HepG2 (cell line): ENCODE measurements around the gene PNKD. TPM values are rescaled to one million over a fixed set of nuclear protein-coding genes. Genes with fewer than 3 reads are reported as not detected.

Experiments
- EP300 ChIP-seq, 3 experiments: sonication (generic) in 1 of 3; formaldehyde crosslinking in 1 of 3; IDR thresholded peaks; 2 replicates each; pipeline versions ENCODE4 v1.5.1 to v1.6.1; 2011 to 2020; ENCODE audit warnings: low read depth in 2 of 3, low read length in 2 of 3, borderline replicate concordance in 1 of 3, improper control_type of control experiment in 1 of 3, mild to moderate bottlenecking in 1 of 3, missing genetic modification reagents in 1 of 3, moderate library complexity in 1 of 3
- HMG20B ChIP-seq: conservative IDR thresholded peaks from 2 replicates; pipeline ENCODE4 v1.6.1; 2016; ENCODE audit warnings: missing genetic modification reagents, missing compliant biosample characterization
- KLF6 ChIP-seq: IDR thresholded peaks from 2 replicates; pipeline ENCODE4 v1.8.0; 2016; ENCODE audit warnings: missing biosample characterization, missing genetic modification reagents
- LCORL ChIP-seq, 2 experiments: fragments of 450-650 bp in 1 of 2; sonication (generic) in 1 of 2; formaldehyde crosslinking in 1 of 2; IDR thresholded peaks; 2 replicates each; pipeline versions ENCODE4 v1.5.0 to v1.6.1; 2017 to 2020; ENCODE audit warnings: antibody characterized with exemption in 1 of 2, missing genetic modification reagents in 1 of 2
- MED1 ChIP-seq: sonication (generic); formaldehyde crosslinking; IDR thresholded peaks from 2 replicates; pipeline ENCODE4 v1.4.0; 2020; ENCODE audit warnings: missing genetic modification reagents
- NR2C2 ChIP-seq: sonication (generic); formaldehyde crosslinking; IDR thresholded peaks from 2 replicates; pipeline ENCODE4 v1.4.0; 2020; ENCODE audit warnings: missing genetic modification reagents, mild to moderate bottlenecking, moderate library complexity, borderline replicate concordance
- POLR2AphosphoS2 ChIP-seq: IDR thresholded peaks from 2 replicates; pipeline ENCODE4 v1.6.1; 2011; ENCODE audit warnings: low read depth, low read length, improper control_type of control experiment
- PRPF4 ChIP-seq: fragments of 200-400 bp; formaldehyde crosslinking; IDR thresholded peaks from 2 replicates; pipeline ENCODE4 v1.6.1; 2016; ENCODE audit warnings: low read length, low read depth; ENCODE audit not compliant: poor library complexity, severe bottlenecking
- SOX13 ChIP-seq, 3 experiments: fragments of 450-650 bp in 1 of 3; sonication (generic) in 1 of 3; formaldehyde crosslinking in 1 of 3; IDR thresholded peaks in 2 of 3; conservative IDR thresholded peaks in 1 of 3; 2 replicates each; pipeline versions ENCODE4 v1.5.0 to v1.6.1; 2016 to 2020; ENCODE audit warnings: antibody characterized with exemption in 1 of 3, mild to moderate bottlenecking in 1 of 3, missing compliant biosample characterization in 1 of 3, missing genetic modification reagents in 1 of 3, moderate library complexity in 1 of 3
- TRIM24 ChIP-seq: sonication (generic); formaldehyde crosslinking; IDR thresholded peaks from 2 replicates; pipeline ENCODE4 v1.8.0; 2022; ENCODE audit warnings: mild to moderate bottlenecking, missing genetic modification reagents
- ZNF207 ChIP-seq: fragments of 450-650 bp; IDR thresholded peaks from 2 replicates; pipeline ENCODE4 v1.6.1; 2016; ENCODE audit warnings: antibody characterized with exemption, borderline replicate concordance
- polyA plus RNA-seq, 8 experiments: library from polyadenylated mRNA; depleted of rRNA in 3 of 8; stranded (reverse) in 7 of 8; unstranded in 1 of 8; fragments of >200 nt; fragmentation: Illumina TruSeq in 4 of 8; extraction: Trizol in 4 of 8; gene quantifications; 2 replicates each; pipeline versions ENCODE4 v1.2.1 to v1.2.3, GENCODE V29; 2011 to 2016; ENCODE audit warnings: low read depth in 4 of 8, missing spikeins in 1 of 8, mixed read lengths in 1 of 8; ENCODE audit not compliant: insufficient read depth in 1 of 8
- total RNA-seq, 5 experiments: library from RNA; depleted of rRNA; stranded (reverse); fragments of >200 nt; fragmentation: Illumina TruSeq; extraction: Trizol; gene quantifications; 2 replicates each; pipeline ENCODE4 v1.2.3, GENCODE V29; 2016; ENCODE audit warnings: low read depth in 1 of 5
- TF ChIP-seq, protein P1 (sequence below): sonication (generic); formaldehyde crosslinking; IDR thresholded peaks from 2 replicates; pipeline ENCODE4 v1.5.0; 2020; ENCODE audit warnings: missing genetic modification reagents
- TF ChIP-seq, protein P2 (sequence below): sonication (generic); formaldehyde crosslinking; IDR thresholded peaks from 2 replicates; pipeline ENCODE4 v1.5.0; 2020; ENCODE audit warnings: mild to moderate bottlenecking, missing genetic modification reagents
- TF ChIP-seq, protein P3 (sequence below): sonication (generic); formaldehyde crosslinking; IDR thresholded peaks from 2 replicates; pipeline ENCODE4 v1.4.0; 2020; ENCODE audit warnings: mild to moderate bottlenecking, missing genetic modification reagents
- TF ChIP-seq, protein P4 (sequence below): sonication (generic); formaldehyde crosslinking; conservative IDR thresholded peaks from 2 replicates; pipeline ENCODE4 v1.4.0; 2020; ENCODE audit warnings: missing genetic modification reagents

Gene PNKD
- total and polyA plus RNA-seq, 2 of the 13 experiments (the other 11 are each of a cell fraction or from before 2014, with no cell fraction given): 55.9 to 80.4 TPM

DNA sequence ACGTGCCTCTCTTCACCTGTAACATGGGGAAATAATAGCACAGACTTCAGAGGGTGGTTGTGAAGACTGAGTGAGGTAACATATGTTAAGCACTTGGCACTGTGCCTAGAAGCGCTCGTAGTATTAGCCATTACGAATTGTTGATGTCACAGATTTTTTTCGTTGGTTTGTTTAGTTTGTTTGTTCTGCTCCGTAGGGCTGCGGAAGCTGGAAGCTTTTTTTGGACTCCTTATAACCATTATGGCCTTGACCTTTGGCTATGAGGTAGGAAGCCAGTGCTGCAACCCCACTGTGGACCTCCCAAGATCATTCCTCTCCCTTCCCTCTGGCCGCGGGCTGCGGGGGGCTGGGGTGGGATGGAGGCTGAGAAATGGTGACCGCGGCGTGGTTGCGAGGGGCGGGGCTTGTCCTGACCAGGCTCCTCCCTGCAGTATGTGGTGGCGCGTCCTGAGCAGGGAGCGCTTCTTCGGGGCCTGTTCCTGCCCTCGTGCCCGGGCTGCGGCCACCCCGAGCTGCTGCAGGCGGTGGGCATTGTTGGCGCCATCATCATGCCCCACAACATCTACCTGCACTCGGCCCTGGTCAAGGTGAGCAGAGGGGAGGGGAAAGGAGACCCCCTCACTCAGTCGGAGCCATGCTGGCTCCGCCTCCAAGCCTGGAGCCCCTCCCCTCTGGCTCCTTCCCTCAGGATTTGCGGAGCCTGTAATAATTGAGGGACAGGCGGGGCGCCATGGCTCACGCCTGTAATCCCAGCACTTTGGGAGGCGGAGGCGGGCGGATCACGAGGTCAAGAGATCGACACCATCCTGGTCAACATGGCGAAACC lies 117.3 kb downstream of the PNKD start (continued):
- TF ChIP-seq, protein P1, sequence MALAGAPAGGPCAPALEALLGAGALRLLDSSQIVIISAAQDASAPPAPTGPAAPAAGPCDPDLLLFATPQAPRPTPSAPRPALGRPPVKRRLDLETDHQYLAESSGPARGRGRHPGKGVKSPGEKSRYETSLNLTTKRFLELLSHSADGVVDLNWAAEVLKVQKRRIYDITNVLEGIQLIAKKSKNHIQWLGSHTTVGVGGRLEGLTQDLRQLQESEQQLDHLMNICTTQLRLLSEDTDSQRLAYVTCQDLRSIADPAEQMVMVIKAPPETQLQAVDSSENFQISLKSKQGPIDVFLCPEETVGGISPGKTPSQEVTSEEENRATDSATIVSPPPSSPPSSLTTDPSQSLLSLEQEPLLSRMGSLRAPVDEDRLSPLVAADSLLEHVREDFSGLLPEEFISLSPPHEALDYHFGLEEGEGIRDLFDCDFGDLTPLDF (CRISPR knock-in tag): no peak
- TF ChIP-seq EP300 (IDR thresholded peaks at IDR 0.05; ENCODE audit: low read depth in 2 of 2, low read length in 2 of 2) (peak in 1 of 2 experiments; percentile 70; a peak in 2 of 4 replicates), EP300 (CRISPR knock-in tag; IDR thresholded peaks at IDR 0.05; ENCODE audit: borderline replicate concordance) (no peak; the same call in 1 of the 2 replicates), MED1 (CRISPR knock-in tag) (peak; percentile 73), PRPF4 (no peak), LCORL (IDR thresholded peaks at IDR 0.05) (no peak), LCORL (CRISPR knock-in tag; IDR thresholded peaks at IDR 0.05) (peak; percentile 65; the same call in 1 of the 2 replicates), POLR2AphosphoS2 (no peak), TRIM24 (CRISPR knock-in tag) (no peak), NR2C2 (peak; percentile 83), HMG20B (CRISPR knock-in tag) (no peak), ZNF207 (no peak), SOX13 (IDR thresholded peaks at IDR 0.05) (0 out of 2 replicates have a peak, but pooled peaks have one; percentile 30), SOX13 (CRISPR knock-in tag; conservative IDR thresholded peaks at IDR 0.05 in 1 of 2, IDR thresholded peaks at IDR 0.05 in 1 of 2) (peak in 1 of 2 experiments; percentile 24; a peak in 1 of 4 replicates), KLF6 (CRISPR knock-in tag) (no peak)
- TF ChIP-seq, protein P2, sequence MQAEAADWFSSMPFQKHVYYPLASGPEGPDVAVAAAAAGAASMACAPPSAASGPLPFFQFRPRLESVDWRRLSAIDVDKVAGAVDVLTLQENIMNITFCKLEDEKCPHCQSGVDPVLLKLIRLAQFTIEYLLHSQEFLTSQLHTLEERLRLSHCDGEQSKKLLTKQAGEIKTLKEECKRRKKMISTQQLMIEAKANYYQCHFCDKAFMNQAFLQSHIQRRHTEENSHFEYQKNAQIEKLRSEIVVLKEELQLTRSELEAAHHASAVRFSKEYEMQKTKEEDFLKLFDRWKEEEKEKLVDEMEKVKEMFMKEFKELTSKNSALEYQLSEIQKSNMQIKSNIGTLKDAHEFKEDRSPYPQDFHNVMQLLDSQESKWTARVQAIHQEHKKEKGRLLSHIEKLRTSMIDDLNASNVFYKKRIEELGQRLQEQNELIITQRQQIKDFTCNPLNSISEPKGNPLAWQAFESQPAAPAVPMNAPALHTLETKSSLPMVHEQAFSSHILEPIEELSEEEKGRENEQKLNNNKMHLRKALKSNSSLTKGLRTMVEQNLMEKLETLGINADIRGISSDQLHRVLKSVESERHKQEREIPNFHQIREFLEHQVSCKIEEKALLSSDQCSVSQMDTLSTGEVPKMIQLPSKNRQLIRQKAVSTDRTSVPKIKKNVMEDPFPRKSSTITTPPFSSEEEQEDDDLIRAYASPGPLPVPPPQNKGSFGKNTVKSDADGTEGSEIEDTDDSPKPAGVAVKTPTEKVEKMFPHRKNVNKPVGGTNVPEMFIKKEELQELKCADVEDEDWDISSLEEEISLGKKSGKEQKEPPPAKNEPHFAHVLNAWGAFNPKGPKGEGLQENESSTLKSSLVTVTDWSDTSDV (CRISPR knock-in tag): 0 out of 2 replicates have a peak, but pooled peaks have one; percentile 30
- TF ChIP-seq, protein P3, sequence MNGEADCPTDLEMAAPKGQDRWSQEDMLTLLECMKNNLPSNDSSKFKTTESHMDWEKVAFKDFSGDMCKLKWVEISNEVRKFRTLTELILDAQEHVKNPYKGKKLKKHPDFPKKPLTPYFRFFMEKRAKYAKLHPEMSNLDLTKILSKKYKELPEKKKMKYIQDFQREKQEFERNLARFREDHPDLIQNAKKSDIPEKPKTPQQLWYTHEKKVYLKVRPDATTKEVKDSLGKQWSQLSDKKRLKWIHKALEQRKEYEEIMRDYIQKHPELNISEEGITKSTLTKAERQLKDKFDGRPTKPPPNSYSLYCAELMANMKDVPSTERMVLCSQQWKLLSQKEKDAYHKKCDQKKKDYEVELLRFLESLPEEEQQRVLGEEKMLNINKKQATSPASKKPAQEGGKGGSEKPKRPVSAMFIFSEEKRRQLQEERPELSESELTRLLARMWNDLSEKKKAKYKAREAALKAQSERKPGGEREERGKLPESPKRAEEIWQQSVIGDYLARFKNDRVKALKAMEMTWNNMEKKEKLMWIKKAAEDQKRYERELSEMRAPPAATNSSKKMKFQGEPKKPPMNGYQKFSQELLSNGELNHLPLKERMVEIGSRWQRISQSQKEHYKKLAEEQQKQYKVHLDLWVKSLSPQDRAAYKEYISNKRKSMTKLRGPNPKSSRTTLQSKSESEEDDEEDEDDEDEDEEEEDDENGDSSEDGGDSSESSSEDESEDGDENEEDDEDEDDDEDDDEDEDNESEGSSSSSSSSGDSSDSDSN (CRISPR knock-in tag): peak; percentile 41; the same call in 1 of the 2 replicates
- TF ChIP-seq, protein P4, sequence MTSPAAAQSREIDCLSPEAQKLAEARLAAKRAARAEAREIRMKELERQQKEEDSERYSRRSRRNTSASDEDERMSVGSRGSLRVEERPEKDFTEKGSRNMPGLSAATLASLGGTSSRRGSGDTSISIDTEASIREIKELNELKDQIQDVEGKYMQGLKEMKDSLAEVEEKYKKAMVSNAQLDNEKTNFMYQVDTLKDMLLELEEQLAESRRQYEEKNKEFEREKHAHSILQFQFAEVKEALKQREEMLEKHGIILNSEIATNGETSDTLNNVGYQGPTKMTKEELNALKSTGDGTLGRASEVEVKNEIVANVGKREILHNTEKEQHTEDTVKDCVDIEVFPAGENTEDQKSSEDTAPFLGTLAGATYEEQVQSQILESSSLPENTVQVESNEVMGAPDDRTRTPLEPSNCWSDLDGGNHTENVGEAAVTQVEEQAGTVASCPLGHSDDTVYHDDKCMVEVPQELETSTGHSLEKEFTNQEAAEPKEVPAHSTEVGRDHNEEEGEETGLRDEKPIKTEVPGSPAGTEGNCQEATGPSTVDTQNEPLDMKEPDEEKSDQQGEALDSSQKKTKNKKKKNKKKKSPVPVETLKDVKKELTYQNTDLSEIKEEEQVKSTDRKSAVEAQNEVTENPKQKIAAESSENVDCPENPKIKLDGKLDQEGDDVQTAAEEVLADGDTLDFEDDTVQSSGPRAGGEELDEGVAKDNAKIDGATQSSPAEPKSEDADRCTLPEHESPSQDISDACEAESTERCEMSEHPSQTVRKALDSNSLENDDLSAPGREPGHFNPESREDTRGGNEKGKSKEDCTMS (CRISPR knock-in tag): no peak
